Gastroesophageal sphincter (tissue), 3 donors: ENCODE data around the gene BTNL8.

ENCODE experiments used
- EP300 ChIP-seq: sonication (generic); formaldehyde crosslinking; IDR thresholded peaks from one replicate; pipeline ENCODE4 v1.6.1; 2017; ENCODE audit warnings: antibody characterized with exemption, mild to moderate bottlenecking
- POLR2A ChIP-seq, 2 donors: fragments of 450-650 bp; IDR thresholded peaks; one replicate each; pipeline ENCODE4 v1.6.1; 2017; ENCODE audit warnings: antibody characterized with exemption in 2 of 2, mild to moderate bottlenecking in 2 of 2, moderate library complexity in 1 of 2
- POLR2AphosphoS5 ChIP-seq: sonication (generic); formaldehyde crosslinking; IDR thresholded peaks from one replicate; pipeline ENCODE4 v1.6.1; 2017; ENCODE audit warnings: antibody characterized with exemption
- TF ChIP-seq, protein P1 (sequence below), 4 experiments: fragments of 200-600 bp in 2 of 4; fragments of 450-650 bp in 2 of 4; sonication (generic) in 1 of 4; IDR thresholded peaks; one replicate each; pipeline ENCODE4 v1.5.1; 2017 to 2019; ENCODE audit warnings: antibody characterized with exemption in 4 of 4, mild to moderate bottlenecking in 2 of 4, moderate library complexity in 2 of 4

DNA sequence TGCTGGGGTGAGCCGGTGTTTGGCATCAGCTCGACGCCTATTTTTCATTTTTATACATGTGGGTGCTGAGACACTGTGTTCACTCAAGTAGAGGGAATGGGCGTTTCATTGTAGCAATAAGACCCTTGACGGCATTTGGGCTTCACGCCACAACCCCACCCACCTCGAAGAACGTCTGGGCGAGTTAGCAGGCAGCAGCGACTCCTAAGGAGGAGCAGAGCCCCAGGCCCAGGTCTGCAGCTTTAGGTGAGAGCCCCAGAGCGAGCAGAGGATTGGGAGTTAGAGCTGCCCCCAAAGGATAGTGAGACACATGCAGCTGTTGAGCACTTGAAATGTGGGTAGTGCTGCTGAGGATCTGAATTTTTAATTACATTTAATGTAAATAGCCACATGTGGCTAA is 36.3 kb upstream of the BTNL8 start:
- TF ChIP-seq, protein P1, sequence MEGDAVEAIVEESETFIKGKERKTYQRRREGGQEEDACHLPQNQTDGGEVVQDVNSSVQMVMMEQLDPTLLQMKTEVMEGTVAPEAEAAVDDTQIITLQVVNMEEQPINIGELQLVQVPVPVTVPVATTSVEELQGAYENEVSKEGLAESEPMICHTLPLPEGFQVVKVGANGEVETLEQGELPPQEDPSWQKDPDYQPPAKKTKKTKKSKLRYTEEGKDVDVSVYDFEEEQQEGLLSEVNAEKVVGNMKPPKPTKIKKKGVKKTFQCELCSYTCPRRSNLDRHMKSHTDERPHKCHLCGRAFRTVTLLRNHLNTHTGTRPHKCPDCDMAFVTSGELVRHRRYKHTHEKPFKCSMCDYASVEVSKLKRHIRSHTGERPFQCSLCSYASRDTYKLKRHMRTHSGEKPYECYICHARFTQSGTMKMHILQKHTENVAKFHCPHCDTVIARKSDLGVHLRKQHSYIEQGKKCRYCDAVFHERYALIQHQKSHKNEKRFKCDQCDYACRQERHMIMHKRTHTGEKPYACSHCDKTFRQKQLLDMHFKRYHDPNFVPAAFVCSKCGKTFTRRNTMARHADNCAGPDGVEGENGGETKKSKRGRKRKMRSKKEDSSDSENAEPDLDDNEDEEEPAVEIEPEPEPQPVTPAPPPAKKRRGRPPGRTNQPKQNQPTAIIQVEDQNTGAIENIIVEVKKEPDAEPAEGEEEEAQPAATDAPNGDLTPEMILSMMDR (IDR thresholded peaks at IDR 0.05) = no peak
- TF ChIP-seq POLR2A (IDR thresholded peaks at IDR 0.05) (no peak), POLR2AphosphoS5 (no peak), EP300 (no peak)
